NCI-H1417 treated with DMSO at 0.1 percent for 48 hours (cell line): Measurements from ENCODE around the gene CES4A.
"Not testable (repeated sequence)": the region's sequence is repeated elsewhere in the genome, so short reads cannot be mapped to it uniquely, and the experiment has no call there.

Experiments
- DNase-seq: peaks from one replicate; lab custom pipeline; 2025; lab: John Stamatoyannopoulos, UW

Gene CES4A

DNA sequence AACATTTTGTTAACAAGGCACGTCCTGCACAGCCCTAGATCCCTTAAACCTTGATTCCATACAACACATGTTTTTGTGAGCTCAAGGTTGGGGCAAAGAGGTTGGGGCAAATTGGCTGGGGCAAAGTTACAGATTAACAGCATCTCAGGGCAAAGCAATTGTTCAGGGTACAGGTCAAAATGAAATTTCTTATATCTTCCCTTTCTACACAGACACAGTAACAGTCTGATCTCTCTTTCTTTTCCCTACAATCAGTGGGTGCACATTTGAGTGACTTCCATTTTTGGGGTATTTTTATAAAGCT, 32.3 kb upstream of the CES4A start:
- not testable (repeated sequence) for DNase-seq

DNA sequence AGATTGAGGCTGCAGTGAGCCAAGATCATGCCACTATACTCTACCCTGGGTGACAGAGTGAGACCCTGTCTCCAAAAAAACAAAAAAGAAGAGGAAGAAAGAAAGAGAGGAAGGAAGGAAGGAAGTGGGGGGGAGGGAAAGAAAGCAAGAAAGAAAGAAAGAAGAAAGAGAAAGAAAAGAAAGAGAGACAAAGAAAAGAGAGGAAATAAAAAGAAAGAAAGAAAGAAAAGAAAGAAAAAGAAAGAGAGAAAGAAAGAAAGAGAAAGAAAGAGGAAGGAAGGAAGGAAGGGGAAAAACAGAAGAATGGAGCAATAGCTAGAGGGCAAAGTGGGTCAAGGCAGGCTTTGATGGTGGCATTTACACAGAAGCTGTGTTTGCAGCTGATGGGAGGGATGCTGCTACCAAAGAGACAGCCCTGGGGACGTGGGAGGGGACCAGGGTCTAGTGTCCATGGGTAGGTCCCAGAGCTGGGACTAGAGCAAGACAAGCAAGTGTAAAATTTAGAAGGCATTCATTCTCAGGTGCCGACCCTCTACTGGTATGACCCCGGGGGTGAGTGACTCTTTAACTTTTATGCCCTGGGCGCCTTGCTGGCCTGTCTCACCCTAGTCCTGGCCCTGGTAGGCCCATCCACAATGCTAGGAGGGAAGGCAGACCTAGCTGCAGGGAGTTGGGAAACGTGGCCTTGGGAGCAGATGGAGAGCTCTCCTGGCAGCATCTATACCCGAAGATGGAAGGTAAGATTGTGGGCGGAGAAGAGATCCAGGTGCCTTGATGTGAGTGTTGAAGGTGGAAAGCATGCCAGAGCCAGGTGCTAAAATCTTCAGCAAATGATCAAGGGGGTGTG, 29.3 kb upstream of the CES4A start:
- no peak for DNase-seq

DNA sequence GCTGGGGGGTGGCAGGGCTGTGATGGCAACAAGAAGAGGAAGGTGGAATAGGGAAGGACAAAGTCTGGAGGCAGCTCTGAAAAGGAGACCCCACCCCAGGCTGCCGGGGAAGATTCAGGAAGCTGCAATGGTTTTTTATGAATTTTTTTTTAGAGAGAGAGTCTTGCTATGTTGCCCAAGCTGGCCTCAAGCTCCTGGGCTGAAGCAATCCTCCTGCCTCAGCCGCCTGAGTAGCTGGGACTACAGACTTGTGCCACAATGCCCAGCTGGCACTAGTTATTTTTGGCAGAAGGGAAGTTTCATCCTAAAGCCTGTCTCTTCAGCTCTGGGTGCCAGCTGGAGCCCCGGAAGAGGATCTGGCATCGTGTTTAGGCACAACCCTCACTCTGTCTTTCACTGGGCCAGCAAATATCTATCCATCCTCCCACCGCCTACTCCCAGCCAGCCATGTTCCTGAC, 28.7 kb upstream of the CES4A start:
- DNase-seq = no peak

DNA sequence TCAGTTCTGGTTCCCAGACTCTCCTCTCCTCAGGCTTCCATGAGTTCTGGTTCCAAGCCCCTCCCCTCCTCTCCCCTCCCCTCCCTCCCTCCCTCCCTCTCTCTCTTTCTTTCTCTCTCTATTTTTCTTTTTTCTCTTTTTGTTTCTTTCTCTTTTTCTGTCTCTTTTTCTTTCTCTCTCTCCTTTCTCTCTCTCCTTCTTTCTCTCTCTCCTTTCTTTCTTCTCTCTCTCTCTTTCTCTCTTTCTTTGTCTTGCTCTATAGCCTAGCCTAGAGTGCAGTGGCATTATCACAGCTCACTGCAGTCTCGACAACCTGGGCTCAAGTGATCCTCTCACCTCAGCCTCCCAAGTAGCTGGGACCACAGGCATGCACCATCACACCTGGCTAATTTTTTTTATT, 28.1 kb upstream of the CES4A start:
- no peak for DNase-seq

DNA sequence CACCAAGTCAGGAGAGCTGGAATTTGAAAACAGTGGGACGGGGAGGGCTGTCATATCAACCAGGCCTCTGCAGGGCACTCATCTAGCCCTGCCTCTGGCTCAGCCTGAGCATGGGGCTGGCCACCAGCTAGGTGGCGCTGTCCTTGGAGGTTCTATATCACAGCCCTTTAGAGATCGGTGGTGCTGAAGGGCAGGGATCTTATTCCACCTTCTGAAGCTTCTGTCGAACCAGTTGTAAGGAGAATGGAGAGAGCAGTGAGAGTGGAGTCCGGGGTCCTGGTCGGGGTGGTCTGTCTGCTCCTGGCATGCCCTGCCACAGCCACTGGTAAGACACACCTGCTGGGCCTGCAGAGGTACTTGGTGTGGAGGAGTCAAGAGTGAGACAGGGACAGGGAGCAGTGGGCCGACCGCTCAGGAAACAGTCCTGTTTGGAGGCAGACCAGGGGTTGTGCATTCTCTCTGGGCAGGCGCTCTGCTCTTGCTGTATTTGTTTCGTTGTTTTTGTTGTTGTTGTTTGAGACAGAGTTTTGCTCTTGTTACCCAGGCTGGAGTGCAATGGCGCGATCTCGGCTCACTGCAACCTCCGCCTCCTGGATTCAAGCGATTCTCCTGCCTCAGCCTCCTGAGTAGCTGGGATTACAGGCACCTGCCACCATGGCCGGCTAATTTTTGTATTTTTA, 27.2 kb upstream of the CES4A start, which contains the start of gene CES3:
TSS of gene CES3 (plus strand) at position 202 of the 680 bp plus-strand sequence. CDS start at position 244, 42 bp downstream.
- no peak for DNase-seq

DNA sequence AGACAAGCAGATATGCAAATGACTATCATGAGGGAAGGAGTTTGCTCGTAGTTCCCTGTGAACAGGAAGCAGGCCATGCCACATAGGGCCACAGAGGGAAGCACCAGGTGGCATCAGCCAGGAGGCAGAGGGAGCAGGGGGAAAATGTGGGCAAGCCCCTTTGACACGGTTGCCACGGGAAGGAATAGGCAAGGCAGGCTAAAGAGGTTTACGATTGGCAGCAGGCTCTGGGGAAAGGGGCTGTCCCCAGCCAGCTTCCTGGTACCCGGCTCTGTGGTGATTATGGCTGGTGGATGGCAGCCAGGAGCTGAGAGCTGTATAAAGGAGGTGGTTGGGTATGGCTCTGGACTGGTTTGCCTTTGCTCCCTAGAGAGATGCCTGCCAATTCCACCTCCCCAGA, 26.5 kb upstream of the CES4A start:
- no peak for DNase-seq

DNA sequence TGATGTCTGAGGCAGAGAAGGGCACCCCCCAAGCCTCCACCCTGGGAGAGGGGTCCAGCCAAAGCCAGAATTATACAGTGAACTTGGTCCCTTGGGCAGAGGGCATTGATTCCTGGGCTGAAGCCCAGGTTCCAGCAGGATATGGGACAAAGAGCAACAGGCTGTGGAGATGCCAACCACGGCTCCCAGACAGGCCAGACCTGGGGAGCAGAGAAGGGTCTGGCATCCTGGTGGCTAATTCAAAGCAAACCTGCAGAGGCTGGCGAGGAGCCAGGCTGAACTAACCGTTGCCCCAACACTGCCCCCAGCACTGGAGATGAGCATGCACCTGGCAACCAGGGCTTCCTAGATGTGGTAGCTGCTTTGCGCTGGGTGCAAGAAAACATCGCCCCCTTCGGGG, 24.3 kb upstream of the CES4A start:
- no peak for DNase-seq

DNA sequence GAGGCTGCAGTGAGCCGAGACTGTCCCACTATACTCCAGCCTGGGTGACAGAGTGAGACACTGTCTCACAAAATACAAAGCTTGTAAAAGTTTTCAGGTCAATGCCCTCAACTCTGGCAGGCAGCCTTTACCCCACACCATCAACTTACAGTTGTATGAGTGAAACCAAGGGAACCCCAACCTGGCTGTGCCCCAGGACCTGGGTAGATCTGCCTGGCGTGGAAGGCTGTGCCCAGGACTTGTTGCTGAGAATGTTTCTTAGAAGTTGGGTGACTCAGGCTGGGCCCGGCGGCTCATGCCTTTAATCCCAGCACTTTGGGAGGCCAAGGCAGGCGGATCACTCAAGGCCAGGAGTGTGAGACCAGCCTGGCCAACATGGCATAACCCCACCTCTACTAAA, 19.5 kb upstream of the CES4A start:
- no peak for DNase-seq

DNA sequence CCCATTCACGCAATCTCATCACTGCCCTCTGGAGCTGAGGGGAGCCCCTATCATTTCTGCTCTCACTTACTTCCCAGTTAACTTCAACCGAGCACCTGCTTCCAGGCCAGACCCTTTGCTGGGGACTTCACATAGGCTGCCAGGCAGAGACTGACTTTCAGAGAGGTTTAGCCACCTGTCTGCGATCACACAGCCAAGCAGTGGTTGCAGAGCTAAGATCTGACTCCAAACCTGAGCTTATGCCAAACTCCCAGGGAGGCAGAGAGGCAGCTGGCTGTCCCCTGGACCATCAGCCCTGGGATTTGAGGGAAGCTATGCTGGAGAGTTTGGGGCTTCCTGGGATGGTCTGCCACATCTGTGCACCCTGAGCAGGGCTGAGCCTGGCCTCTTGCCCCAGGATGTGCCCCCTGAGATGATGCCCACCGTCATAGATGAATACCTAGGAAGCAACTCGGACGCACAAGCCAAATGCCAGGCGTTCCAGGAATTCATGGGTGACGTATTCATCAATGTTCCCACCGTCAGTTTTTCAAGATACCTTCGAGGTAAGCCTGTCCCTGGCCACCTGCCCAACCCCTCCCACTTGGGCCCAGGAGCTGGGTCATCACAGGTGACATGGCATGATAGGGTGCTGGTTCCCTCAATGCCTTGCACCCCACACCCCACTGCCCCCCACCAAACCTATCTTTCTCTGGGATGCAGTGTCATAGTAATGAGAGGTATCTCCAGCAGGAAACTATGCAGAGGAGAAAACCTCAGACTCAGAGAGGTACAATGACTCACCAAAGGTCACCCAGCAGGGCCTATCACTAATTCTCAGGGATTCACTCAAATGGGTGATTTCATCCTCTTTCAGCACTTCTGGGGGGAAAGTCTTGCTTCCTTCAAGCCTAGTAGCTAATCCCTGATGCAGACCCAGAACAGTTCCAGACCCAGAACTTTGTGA, 17.3 kb upstream of the CES4A start:
- no peak for DNase-seq

DNA sequence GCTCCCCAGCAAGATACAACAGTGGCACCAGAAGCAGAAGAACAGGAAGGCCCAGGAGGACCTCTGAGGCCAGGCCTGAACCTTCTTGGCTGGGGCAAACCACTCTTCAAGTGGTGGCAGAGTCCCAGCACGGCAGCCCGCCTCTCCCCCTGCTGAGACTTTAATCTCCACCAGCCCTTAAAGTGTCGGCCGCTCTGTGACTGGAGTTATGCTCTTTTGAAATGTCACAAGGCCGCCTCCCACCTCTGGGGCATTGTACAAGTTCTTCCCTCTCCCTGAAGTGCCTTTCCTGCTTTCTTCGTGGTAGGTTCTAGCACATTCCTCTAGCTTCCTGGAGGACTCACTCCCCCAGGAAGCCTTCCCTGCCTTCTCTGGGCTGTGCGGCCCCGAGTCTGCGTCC, 15.4 kb upstream of the CES4A start:
- no peak for DNase-seq

DNA sequence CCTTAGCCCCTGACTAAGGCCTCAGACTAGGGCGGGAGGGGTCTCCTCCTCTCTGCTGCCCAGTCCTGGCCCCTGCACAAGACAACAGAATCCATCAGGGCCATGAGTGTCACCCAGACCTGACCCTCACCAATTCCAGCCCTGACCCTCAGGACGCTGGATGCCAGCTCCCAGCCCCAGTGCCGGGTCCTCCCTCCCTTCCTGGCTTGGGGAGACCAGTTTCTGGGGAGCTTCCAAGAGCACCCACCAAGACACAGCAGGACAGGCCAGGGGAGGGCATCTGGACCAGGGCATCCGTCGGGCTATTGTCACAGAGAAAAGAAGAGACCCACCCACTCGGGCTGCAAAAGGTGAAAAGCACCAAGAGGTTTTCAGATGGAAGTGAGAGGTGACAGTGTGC, 14.7 kb upstream of the CES4A start:
- no peak for DNase-seq

DNA sequence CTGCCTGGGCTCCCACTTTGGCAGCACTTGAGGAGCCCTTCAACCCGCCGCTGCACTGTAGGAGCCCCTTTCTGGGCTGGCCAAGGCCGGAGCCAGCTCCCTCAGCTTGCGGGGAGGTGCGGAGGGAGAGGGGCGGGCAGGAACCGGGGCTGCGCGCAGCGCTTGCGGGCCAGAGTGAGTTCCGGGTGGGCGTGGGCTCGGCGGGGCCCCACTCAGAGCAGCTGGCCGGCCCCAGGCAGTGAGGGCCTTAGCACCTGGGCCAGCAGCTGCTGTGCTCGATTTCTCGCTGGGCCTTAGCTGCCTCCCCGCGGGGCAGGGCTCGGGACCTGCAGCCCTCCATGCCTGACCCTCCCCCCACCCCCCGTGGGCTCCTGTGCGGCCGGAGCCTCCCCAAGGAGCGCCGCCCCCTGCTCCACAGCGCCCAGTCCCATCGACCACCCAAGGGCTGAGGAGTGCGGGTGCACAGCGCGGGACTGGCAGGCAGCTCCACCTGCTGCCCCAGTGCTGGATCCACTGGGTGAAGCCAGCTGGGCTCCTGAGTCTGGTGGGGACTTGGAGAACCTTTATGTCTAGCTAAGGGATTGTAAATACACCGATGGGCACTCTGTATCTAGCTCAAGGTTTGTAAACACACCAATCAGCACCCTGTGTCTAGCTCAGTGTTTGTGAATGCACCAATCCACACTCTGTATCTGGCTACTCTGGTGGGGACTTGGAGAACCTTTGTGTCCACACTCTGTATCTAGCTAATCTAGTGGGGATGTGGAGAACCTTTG, 14.0 kb upstream of the CES4A start:
- not testable (repeated sequence) for DNase-seq

DNA sequence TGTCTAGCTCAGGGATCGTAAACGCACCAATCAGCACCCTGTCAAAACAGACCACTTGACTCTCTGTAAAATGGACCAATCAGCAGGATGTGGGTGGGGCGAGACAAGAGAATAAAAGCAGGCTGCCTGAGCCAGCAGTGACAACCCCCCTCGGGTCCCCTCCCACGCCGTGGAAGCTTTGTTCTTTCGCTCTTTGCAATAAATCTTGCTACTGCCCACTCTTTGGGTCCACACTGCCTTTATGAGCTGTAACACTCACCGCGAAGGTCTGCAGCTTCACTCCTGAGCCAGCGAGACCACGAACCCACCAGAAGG, 13.5 kb upstream of the CES4A start:
- DNase-seq = not testable (repeated sequence)

DNA sequence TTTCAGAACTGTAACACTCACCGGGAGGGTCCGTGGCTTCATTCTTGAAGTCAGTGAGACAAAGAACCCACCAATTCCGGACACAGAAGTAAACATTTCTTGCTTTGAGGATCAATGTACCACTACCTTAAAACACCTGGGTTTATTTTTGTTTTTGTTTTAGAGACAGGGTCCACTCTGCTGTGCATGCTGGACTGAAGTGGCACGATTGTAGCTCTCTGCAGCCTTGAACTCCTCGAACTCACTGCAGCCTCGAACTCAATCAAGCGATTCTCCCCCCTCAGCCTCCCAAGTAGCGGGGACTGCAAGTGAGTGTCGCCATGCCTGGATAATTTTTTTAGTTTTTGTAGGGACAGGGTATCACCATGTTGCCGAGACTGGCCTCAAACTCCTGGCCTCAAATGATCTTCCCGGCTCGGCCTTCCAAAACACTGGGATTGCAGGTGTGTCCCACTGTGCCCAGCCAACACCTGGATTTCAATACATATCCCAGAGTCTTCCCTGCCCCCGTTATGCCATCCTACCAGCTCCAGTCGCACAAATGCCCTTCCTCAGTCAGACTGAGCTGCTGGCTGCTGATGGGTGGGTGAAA, 13.0 kb upstream of the CES4A start:
- no peak for DNase-seq

DNA sequence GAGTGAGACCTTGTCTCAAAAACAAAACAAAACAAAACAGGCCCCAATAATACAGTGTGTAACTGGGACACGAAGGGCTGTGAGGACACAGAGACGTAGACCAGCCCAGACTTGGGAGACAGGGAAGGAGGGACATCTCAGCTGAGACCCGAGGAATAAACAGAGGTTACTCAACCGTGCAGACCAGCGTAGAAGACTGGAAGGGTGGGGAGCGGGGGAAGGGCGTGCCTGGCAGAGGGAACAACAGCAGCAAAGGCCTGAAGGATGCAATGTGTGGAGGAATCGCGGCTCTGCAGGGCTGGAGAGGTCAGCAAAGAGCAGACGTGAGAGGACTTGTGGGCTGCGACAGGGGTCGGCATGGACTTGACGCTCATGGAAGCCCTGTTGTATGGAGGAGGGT, 11.6 kb upstream of the CES4A start:
- DNase-seq = no peak

DNA sequence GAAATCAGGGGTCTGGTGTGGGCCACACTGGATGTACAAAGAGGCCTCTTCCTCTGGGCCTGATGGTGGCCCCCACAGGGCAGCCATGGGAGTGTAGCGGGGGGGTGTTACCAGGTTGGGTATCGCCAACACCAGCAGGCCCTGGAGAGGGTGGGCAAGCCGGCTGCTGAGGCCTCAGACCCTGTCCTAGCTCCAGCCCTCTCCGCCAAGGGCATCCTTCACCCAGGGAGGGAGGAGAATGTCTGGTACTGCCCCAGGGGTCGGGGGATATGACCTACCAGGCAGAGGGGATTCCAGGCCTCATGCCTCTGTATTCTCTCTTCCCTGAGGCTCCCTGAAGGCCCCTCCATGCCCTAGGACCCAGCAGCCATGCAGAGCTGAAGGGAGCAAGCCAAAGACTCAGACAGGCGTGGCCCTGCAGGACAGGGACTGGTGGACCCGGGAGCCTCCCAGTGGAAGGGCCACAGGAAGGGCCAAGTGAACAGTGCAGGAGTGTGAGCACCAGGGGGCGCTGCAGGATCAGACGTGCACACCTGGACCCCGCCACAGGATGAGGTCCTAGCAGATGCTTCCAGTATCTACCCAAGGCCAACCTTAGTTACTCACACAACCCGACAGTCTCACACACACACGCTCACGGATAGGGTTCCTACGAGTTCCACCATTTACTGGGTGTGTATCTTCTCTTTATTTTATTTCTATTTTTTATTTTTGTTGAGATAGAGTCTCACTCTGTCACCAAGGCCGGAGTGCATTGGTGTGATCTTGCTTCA, 10.9 kb upstream of the CES4A start:
- DNase-seq = no peak

DNA sequence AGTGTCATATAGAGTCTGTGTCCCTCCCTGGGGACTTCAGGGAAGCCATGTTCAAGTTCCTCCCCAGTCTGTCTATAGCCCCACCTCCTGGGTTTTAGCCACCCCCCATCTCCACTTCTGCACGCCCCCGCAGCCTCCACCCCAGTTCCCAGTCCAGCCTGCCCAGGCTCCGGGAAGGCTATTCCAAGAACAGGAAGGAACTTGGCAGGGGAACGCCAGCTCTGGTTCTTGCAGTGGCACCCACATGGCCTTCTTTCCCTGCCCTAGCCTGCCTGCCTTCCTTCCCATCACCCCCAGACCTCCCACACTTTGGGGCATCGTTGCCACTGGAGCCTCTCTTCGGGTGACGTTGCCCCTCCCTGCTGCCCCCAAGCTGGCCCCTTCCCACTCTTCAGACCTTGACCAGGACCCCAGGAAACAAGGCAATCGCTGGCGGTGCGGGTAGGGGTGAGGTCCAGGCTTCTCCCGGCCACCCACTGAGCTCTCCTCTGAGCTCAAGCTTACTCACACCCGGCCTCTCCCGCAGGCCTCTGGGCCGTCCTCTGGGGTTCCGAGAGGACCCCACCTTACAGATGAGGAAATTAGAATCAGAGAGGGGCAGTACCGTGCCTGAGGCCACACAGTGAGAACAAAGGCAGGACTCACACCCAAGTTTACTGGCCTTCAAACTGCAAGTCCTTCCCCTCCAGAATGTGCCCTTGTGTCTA, 9.2 kb upstream of the CES4A start:
- no peak for DNase-seq

DNA sequence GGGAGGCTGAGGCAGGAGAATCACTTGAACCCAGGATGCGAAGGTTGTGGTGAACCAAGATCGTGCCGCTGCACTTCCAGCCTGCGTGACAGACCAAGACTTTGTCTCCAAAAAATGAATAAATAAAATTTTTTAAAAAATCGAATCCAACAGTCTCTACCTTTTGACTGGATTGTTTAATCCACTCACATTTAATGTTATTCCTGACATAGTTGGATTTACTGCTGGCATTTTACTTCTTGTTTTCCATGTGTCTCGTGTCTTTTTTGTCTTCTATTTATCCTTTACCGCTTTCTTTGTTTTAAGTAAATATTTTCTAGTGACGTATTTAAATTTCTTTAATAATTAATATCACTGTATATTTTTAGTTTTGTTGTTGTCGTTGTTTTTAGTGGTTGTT, 5.4 kb upstream of the CES4A start:
- no peak for DNase-seq

DNA sequence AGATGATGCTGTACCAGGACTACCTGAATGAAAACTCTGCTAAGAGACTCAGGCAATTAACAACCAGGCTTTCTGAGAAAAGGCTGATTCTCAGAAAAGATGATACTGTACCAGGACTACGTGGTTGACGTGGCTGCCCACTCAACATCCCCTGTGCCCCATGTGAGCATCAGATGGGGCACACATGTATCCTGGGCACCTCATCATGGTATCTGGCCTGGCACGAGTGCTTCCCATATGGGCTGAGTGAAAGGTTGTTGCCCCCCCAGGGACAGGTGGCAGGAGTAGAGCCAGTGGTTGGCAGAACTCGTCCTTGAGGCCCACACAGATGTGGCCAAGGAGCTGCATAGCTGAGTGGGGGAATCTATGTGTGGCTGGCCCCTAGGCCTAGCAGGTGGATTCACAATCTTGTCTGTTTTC, 3.5 kb upstream of the CES4A start:
- DNase-seq = no peak

DNA sequence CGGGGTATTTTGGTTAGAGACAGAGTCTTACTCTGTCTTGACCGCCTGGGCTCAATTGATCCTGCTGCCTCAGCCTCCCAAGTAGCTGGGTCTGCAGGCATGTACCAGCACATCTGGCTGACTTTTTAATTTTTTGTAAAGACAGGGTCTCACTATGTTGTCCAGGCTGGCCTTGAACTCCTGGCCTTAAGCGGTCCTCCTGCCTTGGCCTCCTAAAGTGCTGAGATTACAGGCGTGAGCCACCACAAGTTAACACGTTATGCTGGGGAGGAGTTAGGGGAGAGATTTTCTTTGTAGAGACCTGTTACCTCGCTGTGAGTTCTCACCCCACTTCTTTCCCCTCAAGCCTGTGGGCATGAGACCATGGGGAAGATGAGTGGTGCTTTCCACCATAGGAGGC, 1.8 kb upstream of the CES4A start:
- no peak for DNase-seq
